PC-3 (cell line): ENCODE measurements around the gene TMEM132D. TPM values are rescaled to one million over a fixed set of nuclear protein-coding genes. Genes with fewer than 3 reads are reported as not detected.
"Not testable (repeated sequence)": the region's sequence is repeated elsewhere in the genome, so short reads cannot be mapped to it uniquely, and the experiment has no call there.

Experiments used
- ATAC-seq: fragments of 200-7000 bp; cut with Tn5 transposase; 2 replicates; pipeline ENCODE4 v1.9.1; 2020; ENCODE audit warnings: mild to moderate bottlenecking, moderate library complexity
- BruUV-seq: library from RNA; stranded (reverse); fragments of 400-500 nt; replicated peaks from 2 replicates; lab custom pipeline; 2021; lab: Mats Ljungman, UMichigan
- CTCF ChIA-PET: fragments of 300-600 bp; sonication (Branson Sonifier 250); formaldehyde crosslinking; loops from one replicate; lab custom pipeline; 2022; ENCODE audit warnings: antibody characterized with exemption; lab: Charles Lee
- POLR2A ChIA-PET: fragments of 300-600 bp; sonication (Branson Sonifier 250); formaldehyde crosslinking; loops from one replicate; lab custom pipeline; 2022; ENCODE audit warnings: antibody characterized with exemption; ENCODE audit not compliant: unreplicated experiment; lab: Charles Lee
- DNase-seq: peaks from one replicate; pipeline ENCODE4 v3.0.0-alpha.2; 2015
- H2AFZ ChIP-seq: fragments of 300-600 bp; sonication (generic); 2 replicates; pipeline ENCODE4 v1.6.0; 2016; ENCODE audit warnings: antibody characterized with exemption, low read length
- H3F3A ChIP-seq: fragments of 300-600 bp; sonication (generic); one replicate; pipeline ENCODE4 v1.6.0; 2017; ENCODE audit warnings: antibody characterized with exemption, low read length, control low read depth, mild to moderate bottlenecking; ENCODE audit not compliant: unreplicated experiment
- H3K27ac ChIP-seq: fragments of 300-600 bp; sonication (generic); 2 replicates; pipeline ENCODE4 v1.5.1; 2016; ENCODE audit warnings: mild to moderate bottlenecking, low read length
- H3K27me3 ChIP-seq: fragments of 300-600 bp; sonication (generic); 2 replicates; pipeline ENCODE4 v1.6.1; 2016; ENCODE audit warnings: low read length, mixed read lengths
- H3K36me3 ChIP-seq: fragments of 300-600 bp; sonication (generic); 2 replicates; pipeline ENCODE4 v1.6.1; 2016; ENCODE audit warnings: low read depth, mixed run types, low read length, mixed read lengths
- H3K4me1 ChIP-seq: fragments of 300-600 bp; sonication (generic); 2 replicates; pipeline ENCODE4 v1.5.1; 2016; ENCODE audit warnings: low read length; ENCODE audit not compliant: insufficient read depth
- H3K4me2 ChIP-seq: fragments of 300-600 bp; sonication (generic); 2 replicates; pipeline ENCODE4 v1.6.0; 2016; ENCODE audit warnings: low read length
- H3K4me3 ChIP-seq: fragments of 300-600 bp; sonication (generic); 2 replicates; pipeline ENCODE4 v1.5.1; 2016; ENCODE audit warnings: mild to moderate bottlenecking, low read length, mixed read lengths
- H3K79me2 ChIP-seq: fragments of 300-600 bp; sonication (generic); 2 replicates; pipeline ENCODE4 v1.6.1; 2017; ENCODE audit warnings: low read length, mixed read lengths
- H3K9ac ChIP-seq: fragments of 300-600 bp; sonication (generic); 2 replicates; pipeline ENCODE4 v1.6.0; 2016; ENCODE audit warnings: mild to moderate bottlenecking, low read length
- H3K9me2 ChIP-seq: fragments of 300-600 bp; sonication (generic); replicated peaks from 2 replicates; pipeline ENCODE4 v1.6.1; 2016; ENCODE audit warnings: mixed run types, low read length, mixed read lengths
- H3K9me3 ChIP-seq: fragments of 300-600 bp; sonication (generic); 2 replicates; pipeline ENCODE4 v1.6.1; 2016; ENCODE audit warnings: low read length, mixed read lengths
- H4K20me1 ChIP-seq: fragments of 300-600 bp; sonication (generic); 2 replicates; pipeline ENCODE4 v1.6.1; 2016; ENCODE audit warnings: low read length, mixed read lengths
- EZH2 ChIP-seq: fragments of 300-600 bp; sonication (generic); IDR thresholded peaks from one replicate; pipeline ENCODE4 v1.6.1; 2017; ENCODE audit warnings: antibody characterized with exemption, mild to moderate bottlenecking, low read length; ENCODE audit not compliant: unreplicated experiment
- EZH2phosphoT487 ChIP-seq: fragments of 300-600 bp; sonication (generic); IDR thresholded peaks from 2 replicates; pipeline ENCODE4 v1.6.1; 2018; ENCODE audit warnings: mild to moderate bottlenecking, antibody characterized with exemption, low read length, borderline replicate concordance
- intact Hi-C: fragments of 100-400 bp; cut with micrococcal nuclease; formaldehyde crosslinking; loops from 2 replicates; pipeline ENCODE4 v1.9.0; 2023
- total RNA-seq: library from RNA; depleted of rRNA; stranded (reverse); fragments of >200 nt; gene quantifications from 2 replicates; pipeline ENCODE4 v1.2.3, GENCODE V29; 2014
- TF ChIP-seq, protein P1 (sequence below): fragments of 300-600 bp; sonication (generic); conservative IDR thresholded peaks from 2 replicates; pipeline ENCODE4 v1.5.1; 2017; ENCODE audit warnings: antibody characterized with exemption, low read depth, mild to moderate bottlenecking, low read length

TMEM132D gene
- total RNA-seq, 1 experiment from 2014 or later: not detected

DNA sequence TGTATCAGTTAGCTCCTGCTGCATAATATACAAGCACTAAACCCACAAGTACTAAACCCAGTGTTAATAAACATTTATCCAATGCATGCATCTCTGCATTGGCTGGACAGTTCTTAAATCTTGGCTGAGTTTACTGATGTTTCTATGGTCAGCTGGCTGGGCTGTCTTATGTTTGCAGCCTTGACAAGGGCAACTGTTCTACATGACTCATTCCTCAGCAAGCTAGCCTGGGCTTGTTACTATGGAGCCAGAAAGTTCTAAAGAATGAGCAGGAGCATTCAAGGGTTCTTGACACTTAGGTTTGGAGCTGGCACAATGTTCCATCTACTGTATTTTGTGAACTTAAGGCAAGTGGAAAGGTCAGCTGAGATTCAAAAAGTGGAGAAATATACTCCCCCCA, 851.5 kb downstream of the TMEM132D start:
- DNase-seq (no peak), ATAC-seq (no peak)
- intact Hi-C loops: no loop called here
- TF ChIP-seq EZH2phosphoT487 (no peak), EZH2 (no peak)
- TF ChIP-seq, protein P1, sequence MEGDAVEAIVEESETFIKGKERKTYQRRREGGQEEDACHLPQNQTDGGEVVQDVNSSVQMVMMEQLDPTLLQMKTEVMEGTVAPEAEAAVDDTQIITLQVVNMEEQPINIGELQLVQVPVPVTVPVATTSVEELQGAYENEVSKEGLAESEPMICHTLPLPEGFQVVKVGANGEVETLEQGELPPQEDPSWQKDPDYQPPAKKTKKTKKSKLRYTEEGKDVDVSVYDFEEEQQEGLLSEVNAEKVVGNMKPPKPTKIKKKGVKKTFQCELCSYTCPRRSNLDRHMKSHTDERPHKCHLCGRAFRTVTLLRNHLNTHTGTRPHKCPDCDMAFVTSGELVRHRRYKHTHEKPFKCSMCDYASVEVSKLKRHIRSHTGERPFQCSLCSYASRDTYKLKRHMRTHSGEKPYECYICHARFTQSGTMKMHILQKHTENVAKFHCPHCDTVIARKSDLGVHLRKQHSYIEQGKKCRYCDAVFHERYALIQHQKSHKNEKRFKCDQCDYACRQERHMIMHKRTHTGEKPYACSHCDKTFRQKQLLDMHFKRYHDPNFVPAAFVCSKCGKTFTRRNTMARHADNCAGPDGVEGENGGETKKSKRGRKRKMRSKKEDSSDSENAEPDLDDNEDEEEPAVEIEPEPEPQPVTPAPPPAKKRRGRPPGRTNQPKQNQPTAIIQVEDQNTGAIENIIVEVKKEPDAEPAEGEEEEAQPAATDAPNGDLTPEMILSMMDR: no peak
- no peak overlapping the region for H3K4me3 ChIP-seq
- H3K4me1 ChIP-seq: no peaks in the 10 kb centered on the region
- no peaks in the 10 kb centered on the region for H4K20me1 ChIP-seq
- no TSS peak for BruUV-seq
- no peaks in the 10 kb centered on the region for H3K36me3 ChIP-seq
- H3K9me2 ChIP-seq: no peaks in the 10 kb centered on the region
- ChIA-PET POLR2A (no interaction called here), CTCF (no interaction called here)
- no peaks in the 10 kb centered on the region for H3F3A ChIP-seq
- no peak overlapping the region for H2AFZ ChIP-seq
- H3K4me2 ChIP-seq: no peak overlapping the region
- no peak overlapping the region for H3K27ac ChIP-seq
- no peaks in the 10 kb centered on the region for H3K79me2 ChIP-seq
- H3K9me3 ChIP-seq: no peaks in the 10 kb centered on the region
- no peaks in the 10 kb centered on the region for H3K27me3 ChIP-seq
- H3K9ac ChIP-seq: no peak overlapping the region

DNA sequence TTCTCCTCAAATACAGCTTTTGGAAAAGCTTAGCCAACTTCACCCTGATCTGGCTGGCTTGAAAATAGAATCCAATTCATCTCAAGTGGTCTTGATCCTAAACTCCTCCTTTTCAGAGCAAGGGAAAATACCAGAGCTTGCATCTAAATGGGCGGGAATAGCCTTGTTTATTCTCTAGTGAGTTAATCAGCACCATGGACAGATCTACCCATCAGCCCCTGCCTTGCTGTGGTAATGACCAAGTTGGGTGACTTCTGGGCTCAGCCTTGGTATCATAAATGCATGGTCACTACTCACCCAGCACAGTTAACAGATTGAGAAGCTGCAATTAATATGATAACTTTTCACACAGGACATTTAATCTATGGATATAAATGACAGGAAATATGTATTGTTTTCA, 853.9 kb downstream of the TMEM132D start:
- CTCF ChIA-PET: no interaction called here
- Histone ChIP-seq H3K9ac (no peak overlapping the region), H3K9me3 (no peaks in the 10 kb centered on the region), H3K27me3 (no peaks in the 10 kb centered on the region), H3K4me2 (no peak overlapping the region), H3K79me2 (no peaks in the 10 kb centered on the region), H3F3A (no peaks in the 10 kb centered on the region), H3K4me1 (no peaks in the 10 kb centered on the region), H3K9me2 (no peaks in the 10 kb centered on the region), H3K36me3 (no peaks in the 10 kb centered on the region), H3K27ac (no peak overlapping the region), H3K4me3 (no peak overlapping the region), H2AFZ (no peak overlapping the region), H4K20me1 (no peaks in the 10 kb centered on the region)
- no TSS peak for BruUV-seq
- DNase-seq (peak; percentile 10), ATAC-seq (no peak)
- TF ChIP-seq, protein P1: no peak
- no peak for TF ChIP-seq EZH2
- TF ChIP-seq EZH2phosphoT487: no peak
- POLR2A ChIA-PET: no interaction called here
- intact Hi-C loops: no loop called here

DNA sequence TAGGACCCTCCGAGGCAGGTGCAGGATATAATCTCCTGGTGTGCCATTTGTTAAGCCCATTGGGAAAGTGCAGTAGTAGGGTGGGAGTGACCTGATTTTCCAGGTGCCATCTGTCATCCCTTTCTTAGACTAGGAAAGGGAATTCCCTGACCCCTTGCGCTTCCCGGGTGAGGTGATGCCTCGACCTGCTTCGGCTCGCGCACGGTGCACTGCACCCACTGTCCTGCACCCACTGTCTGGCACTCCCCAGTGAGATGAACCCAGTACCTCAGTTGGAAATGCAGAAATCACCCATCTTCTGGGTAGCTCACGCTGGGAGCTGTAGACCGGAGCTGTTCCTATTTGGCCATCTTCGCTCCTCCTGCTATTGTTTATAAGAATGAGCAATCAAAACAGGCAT, 860.5 kb downstream of the TMEM132D start:
- H3K36me3 ChIP-seq, H3K4me3 ChIP-seq, POLR2A ChIA-PET, H3K9me2 ChIP-seq, H4K20me1 ChIP-seq, H3K4me2 ChIP-seq, DNase-seq, H3K27ac ChIP-seq, H3K9ac ChIP-seq, H3K9me3 ChIP-seq, BruUV-seq, intact Hi-C loops, H2AFZ ChIP-seq, H3K27me3 ChIP-seq, H3F3A ChIP-seq, ATAC-seq, H3K4me1 ChIP-seq, CTCF ChIA-PET, H3K79me2 ChIP-seq: not testable (repeated sequence)
